NT2/D1 (cell line): ENCODE data around the gene MFSD6L.

Source experiments
- YY1 ChIP-seq: IDR thresholded peaks from 2 replicates; pipeline ENCODE4 v1.6.1; 2011; ENCODE audit not compliant: insufficient read length, insufficient read depth
- ZNF274 ChIP-seq: IDR thresholded peaks from 2 replicates; pipeline ENCODE4 v1.6.1; 2011; ENCODE audit warnings: mild to moderate bottlenecking, low read depth, low read length

GRCh38 chr17:8757189-8757588, 42.0 kb downstream of the MFSD6L start:
- TF ChIP-seq ZNF274 (no peak), YY1 (no peak)
